Neural cell (in vitro differentiated cells): ENCODE measurements around the gene AGXT. TPM values are rescaled to one million over a fixed set of nuclear protein-coding genes. Genes with fewer than 3 reads are reported as not detected.

Experiments used
- H2AFZ ChIP-seq: fragments of 200-600, 300-800 bp; sonication (generic), shearing (Covaris generic); 2 replicates; pipeline ENCODE4 v1.6.0; 2014; ENCODE audit warnings: low read depth, mild to moderate bottlenecking, antibody characterized with exemption, low read length, moderate library complexity
- H3F3A ChIP-seq: fragments of 200-600 bp; shearing (Covaris generic); 2 replicates; pipeline ENCODE4 v1.6.1; 2016; ENCODE audit warnings: mild to moderate bottlenecking, moderate library complexity, mixed read lengths, antibody characterized with exemption, low read length; ENCODE audit not compliant: insufficient read depth, poor library complexity, severe bottlenecking
- H3K27ac ChIP-seq: fragments of 200-600, 300-800 bp; sonication (generic), shearing (Covaris generic); 2 replicates; pipeline ENCODE4 v1.5.1; 2014; ENCODE audit warnings: mild to moderate bottlenecking, low read length, moderate library complexity
- H3K27me3 ChIP-seq: fragments of 300-800, 200-600 bp; sonication (generic), shearing (Covaris generic); 2 replicates; pipeline ENCODE4 v1.6.0; 2014; ENCODE audit warnings: mild to moderate bottlenecking, low read depth, low read length, moderate library complexity; ENCODE audit not compliant: insufficient read depth
- H3K36me3 ChIP-seq: fragments of 300-800, 200-600 bp; sonication (generic), shearing (Covaris generic); 2 replicates; pipeline ENCODE4 v1.5.1; 2014; ENCODE audit warnings: mild to moderate bottlenecking, antibody characterized with exemption, low read length, moderate library complexity; ENCODE audit not compliant: insufficient read depth
- H3K4me2 ChIP-seq: fragments of 300-800, 200-600 bp; sonication (generic), shearing (Covaris generic); 2 replicates; pipeline ENCODE4 v1.6.0; 2014; ENCODE audit warnings: mild to moderate bottlenecking, low read length
- H3K4me3 ChIP-seq: fragments of 300-800, 200-600 bp; sonication (generic), shearing (Covaris generic); 2 replicates; pipeline ENCODE4 v1.5.1; 2014; ENCODE audit warnings: mild to moderate bottlenecking, low read length, moderate library complexity
- H3K79me2 ChIP-seq: fragments of 200-600 bp; shearing (Covaris generic); replicated peaks from 2 replicates; pipeline ENCODE4 v1.6.0; 2014; ENCODE audit warnings: mild to moderate bottlenecking, low read length, moderate library complexity; ENCODE audit not compliant: insufficient read depth
- H3K9ac ChIP-seq: fragments of 300-800, 200-600 bp; sonication (generic), shearing (Covaris generic); 2 replicates; pipeline ENCODE4 v1.6.1; 2016; ENCODE audit warnings: mild to moderate bottlenecking, low read length, mixed read lengths
- H3K9me2 ChIP-seq: fragments of 200-600 bp; shearing (Covaris generic); 2 replicates; pipeline ENCODE4 v1.6.1; 2016; ENCODE audit warnings: mild to moderate bottlenecking, low read length, mixed read lengths; ENCODE audit not compliant: insufficient read depth
- H3K9me3 ChIP-seq: fragments of 200-600, 300-800 bp; sonication (generic), shearing (Covaris generic); 2 replicates; pipeline ENCODE4 v1.6.1; 2016; ENCODE audit warnings: mild to moderate bottlenecking, mixed run types, low read length, moderate library complexity, mixed read lengths
- H4K20me1 ChIP-seq: fragments of 200-600 bp; shearing (Covaris generic); 2 replicates; pipeline ENCODE4 v1.6.1; 2016; ENCODE audit warnings: mild to moderate bottlenecking, mixed run types; ENCODE audit not compliant: insufficient read depth
- CTCF ChIP-seq: fragments of 450-650 bp; IDR thresholded peaks from 2 replicates; pipeline ENCODE4 v1.5.1; 2014; ENCODE audit warnings: antibody characterized with exemption, mild to moderate bottlenecking, moderate library complexity; ENCODE audit not compliant: poor library complexity, severe bottlenecking
- EP300 ChIP-seq: fragments of 450-650 bp; conservative IDR thresholded peaks from 2 replicates; pipeline ENCODE4 v1.6.1; 2014; ENCODE audit warnings: antibody characterized with exemption, mild to moderate bottlenecking, moderate library complexity; ENCODE audit not compliant: poor library complexity, severe bottlenecking
- EZH2 ChIP-seq: fragments of 200-600, 300-800 bp; shearing (Covaris generic), sonication (generic); IDR thresholded peaks from 2 replicates; pipeline ENCODE4 v1.6.1; 2014; ENCODE audit warnings: antibody characterized with exemption, low read length, borderline replicate concordance, mild to moderate bottlenecking; ENCODE audit not compliant: insufficient read depth, poor library complexity, severe bottlenecking
- MXI1 ChIP-seq: fragments of 450-650 bp; conservative IDR thresholded peaks from 2 replicates; pipeline ENCODE4 v1.6.1; 2014; ENCODE audit warnings: antibody characterized with exemption, mild to moderate bottlenecking; ENCODE audit not compliant: poor library complexity, severe bottlenecking
- POLR2AphosphoS5 ChIP-seq: IDR thresholded peaks from 2 replicates; pipeline ENCODE4 v1.6.1; 2012
- RAD21 ChIP-seq: fragments of 450-650 bp; conservative IDR thresholded peaks from 2 replicates; pipeline ENCODE4 v1.6.1; 2014; ENCODE audit warnings: antibody characterized with exemption, mild to moderate bottlenecking, moderate library complexity
- REST ChIP-seq: IDR thresholded peaks from 2 replicates; pipeline ENCODE4 v1.6.1; 2012; ENCODE audit warnings: borderline replicate concordance
- SMC3 ChIP-seq: fragments of 450-650 bp; conservative IDR thresholded peaks from 2 replicates; pipeline ENCODE4 v1.6.1; 2014; ENCODE audit warnings: antibody characterized with exemption, mild to moderate bottlenecking, moderate library complexity; ENCODE audit not compliant: poor library complexity
- TAF1 ChIP-seq: IDR thresholded peaks from 2 replicates; pipeline ENCODE4 v1.6.1; 2012; ENCODE audit warnings: low read depth
- polyA plus RNA-seq: library from polyadenylated mRNA; depleted of rRNA; stranded (reverse); fragments of >200 nt; gene quantifications from 2 replicates; pipeline ENCODE4 v1.2.3, GENCODE V29; 2014

Gene AGXT
- polyA plus RNA-seq, 1 donor from 2014 or later = not detected

- Histone ChIP-seq H4K20me1 (no peaks in the 10 kb centered on the region), H2AFZ (no peak overlapping the region), H3K27me3 (no peaks in the 10 kb centered on the region), H3K4me3 (no peak overlapping the region), H3K9me2 (no peaks in the 10 kb centered on the region), H3K4me2 (no peak overlapping the region), H3K36me3 (no peaks in the 10 kb centered on the region), H3K27ac (no peak overlapping the region), H3K9ac (no peak overlapping the region), H3F3A (no peaks in the 10 kb centered on the region), H3K9me3 (no peaks in the 10 kb centered on the region), H3K79me2 (no peaks in the 10 kb centered on the region)
- TF ChIP-seq EZH2 (no peak), REST (no peak), TAF1 (no peak), EP300 (no peak), CTCF (no peak), SMC3 (no peak), POLR2AphosphoS5 (no peak), MXI1 (no peak), RAD21 (no peak)
These were observed 12.3 kb upstream of the AGXT start for GRCh38 chr2:240856151-240856980.

- H4K20me1 ChIP-seq = no peaks in the 10 kb centered on the region
- H3K27ac ChIP-seq = no peak overlapping the region
- no peaks in the 10 kb centered on the region for H3K27me3 ChIP-seq
- TF ChIP-seq SMC3 (no peak), REST (no peak), EZH2 (no peak), CTCF (no peak), TAF1 (no peak), EP300 (no peak), POLR2AphosphoS5 (no peak), MXI1 (no peak), RAD21 (no peak)
- H3K36me3 ChIP-seq = no peaks in the 10 kb centered on the region
- no peak overlapping the region for H2AFZ ChIP-seq
- no peaks in the 10 kb centered on the region for H3K9me3 ChIP-seq
- H3K79me2 ChIP-seq = no peaks in the 10 kb centered on the region
- H3K9me2 ChIP-seq = no peaks in the 10 kb centered on the region
- H3K9ac ChIP-seq = no peak overlapping the region
- H3K4me3 ChIP-seq = no peak overlapping the region
- no peaks in the 10 kb centered on the region for H3F3A ChIP-seq
- no peak overlapping the region for H3K4me2 ChIP-seq
These were observed 11.3 kb upstream of the AGXT start for GRCh38 chr2:240857039-240858008.
